C4-2B (cell line): Measurements from ENCODE around the gene EMILIN2.

Source experiments
- CTCF ChIP-seq: fragments of 450-650 bp; conservative IDR thresholded peaks from 2 replicates; pipeline ENCODE4 v1.5.1; 2017; ENCODE audit warnings: mild to moderate bottlenecking
- ZFX ChIP-seq: fragments of 450-650 bp; IDR thresholded peaks from 2 replicates; pipeline ENCODE4 v1.6.1; 2017

- TF ChIP-seq CTCF: no peak
- TF ChIP-seq ZFX: no peak
Measured at GRCh38 chr18:2818281-2818680, 28.5 kb upstream of the EMILIN2 start.
